K562 (cell line): ENCODE measurements around the gene TBC1D1. TPM values are rescaled to one million over a fixed set of nuclear protein-coding genes. Genes with fewer than 3 reads are reported as not detected.

Source experiments
- ATAC-seq: fragments of 200-7000 bp; cut with Tn5 transposase; 3 replicates; pipeline ENCODE4 v1.9.1; 2020; ENCODE audit warnings: moderate library complexity
- BruUV-seq: library from RNA; stranded (reverse); fragments of 400-500 nt; replicated peaks from 2 replicates; lab custom pipeline; 2021; lab: Mats Ljungman, UMichigan
- CTCF ChIA-PET: fragments of 300-600 bp; formaldehyde crosslinking; extraction: SDS; loops from one replicate; lab custom pipeline; 2021; ENCODE audit warnings: low intra/inter-chr PET ratio; lab: Yijun Ruan, JAX
- POLR2A ChIA-PET: fragments of 300-600, 350-650 bp; sonication (Branson Sonifier 250); formaldehyde crosslinking; extraction: SDS; loops from one replicate; lab custom pipeline; 2021; ENCODE audit warnings: antibody characterized with exemption, inconsistent platforms; lab: Yijun Ruan, JAX
- DNase-seq, 4 experiments: peaks; one replicate each; pipeline versions ENCODE4 v3.0.0 to v3.0.0-alpha.2; 2011 to 2018; ENCODE audit warnings: low spot score in 3 of 4, mixed read lengths in 3 of 4; ENCODE audit errors: extremely low read depth in 1 of 4
- FAIRE-seq: peaks from 2 replicates; lab custom pipeline; 2011; peaks lifted over from hg19 to GRCh38; lab: Jason Lieb, UNC
- H2AFZ ChIP-seq: 2 replicates; pipeline ENCODE4 v1.6.0; 2011; ENCODE audit warnings: low read depth, low read length, control low read depth, inconsistent platforms
- H3K27ac ChIP-seq: fragments of 200-600 bp; 3 replicates; pipeline ENCODE4 v1.8.0; 2011; ENCODE audit warnings: low read depth, mild to moderate bottlenecking, control low read depth, inconsistent platforms, low read length, moderate library complexity, mixed read lengths; ENCODE audit errors: extremely low read depth
- H3K27me3 ChIP-seq, 2 experiments: fragments of 300-600 bp in 1 of 2; 2 replicates in 1 of 2; 3 replicates in 1 of 2; pipeline versions ENCODE4 v1.6.0 to v1.8.0; 2011; ENCODE audit warnings: inconsistent platforms in 2 of 2, low read length in 2 of 2, mild to moderate bottlenecking in 1 of 2, mixed read lengths in 1 of 2, moderate library complexity in 1 of 2; ENCODE audit not compliant: control insufficient read depth in 2 of 2, insufficient read depth in 2 of 2
- H3K36me3 ChIP-seq: fragments of 300-600 bp; 3 replicates; pipeline ENCODE4 v1.8.0; 2011; ENCODE audit warnings: mild to moderate bottlenecking, low read length, inconsistent platforms; ENCODE audit not compliant: control insufficient read depth, insufficient read depth
- H3K4me1 ChIP-seq, 2 experiments: fragments of 200-600 bp in 1 of 2; replicated peaks in 1 of 2; 2 replicates in 1 of 2; 3 replicates in 1 of 2; pipeline versions ENCODE4 v1.5.1 to v1.8.0; 2011; ENCODE audit warnings: inconsistent platforms in 2 of 2, low read length in 2 of 2, mild to moderate bottlenecking in 1 of 2, mixed read lengths in 1 of 2, moderate library complexity in 1 of 2; ENCODE audit not compliant: control insufficient read depth in 2 of 2, insufficient read depth in 2 of 2
- H3K4me2 ChIP-seq: 2 replicates; pipeline ENCODE4 v1.6.1; 2011; ENCODE audit warnings: low read length, control low read depth, inconsistent platforms, mixed read lengths; ENCODE audit not compliant: insufficient read depth
- H3K4me3 ChIP-seq: fragments of 200-600 bp; sonication (generic), shearing (Covaris generic); 2 replicates; pipeline ENCODE4 v1.5.1; 2016; ENCODE audit warnings: control low read depth, inconsistent platforms
- H3K79me2 ChIP-seq: fragments of 200-600 bp; 3 replicates; pipeline ENCODE4 v1.8.0; 2011; ENCODE audit warnings: low read length, inconsistent platforms; ENCODE audit not compliant: control insufficient read depth, insufficient read depth
- H3K9ac ChIP-seq, 2 experiments: 2 replicates each; pipeline versions ENCODE4 v1.6.0 to v1.6.1; 2011; ENCODE audit warnings: low read depth in 2 of 2, low read length in 2 of 2, control low read depth in 1 of 2, inconsistent platforms in 1 of 2, mild to moderate bottlenecking in 1 of 2, mixed read lengths in 1 of 2; ENCODE audit not compliant: insufficient read depth in 1 of 2
- H3K9me1 ChIP-seq: one replicate; pipeline ENCODE4 v1.6.0; 2011; ENCODE audit warnings: inconsistent platforms, mild to moderate bottlenecking, low read length, moderate library complexity; ENCODE audit not compliant: control insufficient read depth, insufficient read depth
- H3K9me3 ChIP-seq: replicated peaks from 2 replicates; pipeline ENCODE4 v1.5.1; 2011; ENCODE audit warnings: low read depth, low read length, inconsistent platforms; ENCODE audit not compliant: control insufficient read depth, insufficient read depth
- H4K20me1 ChIP-seq: replicated peaks from 2 replicates; pipeline ENCODE4 v1.6.1; 2011; ENCODE audit warnings: low read length, inconsistent platforms, mixed read lengths; ENCODE audit not compliant: control insufficient read depth, insufficient read depth
- PBX2 ChIP-seq, 2 experiments: IDR thresholded peaks in 1 of 2; conservative IDR thresholded peaks in 1 of 2; 2 replicates each; pipeline ENCODE4 v1.6.1; 2016; ENCODE audit warnings: low read depth in 2 of 2, mild to moderate bottlenecking in 1 of 2, missing compliant biosample characterization in 1 of 2, missing genetic modification characterization in 1 of 2, moderate library complexity in 1 of 2
- WGBS: fragments of 100-300 bp; shearing (Covaris generic); methylation state at CpG from one replicate; pipeline ENCODE4 v1.1.6; 2016; ENCODE audit warnings: low coverage, mixed read lengths; ENCODE audit not compliant: insufficient coverage; ENCODE audit errors: missing lambda C conversion rate; 5-methylcytosine and 5-hydroxymethylcytosine counted together
- in situ Hi-C: fragments of 300-500 bp; cut with MboI; formaldehyde crosslinking; loops from 4 replicates; pipeline ENCODE4 v1.15.0; 2018; ENCODE audit warnings: inconsistent platforms, mixed read lengths
- intact Hi-C: fragments of 100-400 bp; cut with micrococcal nuclease; formaldehyde crosslinking; loops from 2 replicates; pipeline ENCODE4 v1.14.2; 2022
- polyA plus RNA-seq, 8 experiments: library from polyadenylated mRNA; depleted of rRNA in 4 of 8; stranded (reverse) in 5 of 8; unstranded in 3 of 8; fragments of >200 nt; fragmentation: Nextera tagmentation in 2 of 8; fragmentation: Illumina TruSeq in 1 of 8; extraction: Ambion mirVana in 2 of 8; extraction: Trizol in 1 of 8; gene quantifications; 2 replicates each; pipeline versions ENCODE4 v1.2.1 to v1.2.3, GENCODE V29; 2011 to 2014; ENCODE audit warnings: inconsistent platforms in 1 of 8, missing spikeins in 1 of 8
- total RNA-seq, 7 experiments: library from RNA; depleted of rRNA in 6 of 7; stranded (reverse); fragments of >200 nt in 6 of 7; fragmentation: Illumina TruSeq in 2 of 7; extraction: Trizol in 2 of 7; gene quantifications; 2 replicates each; pipeline versions ENCODE4 v1.2.1 to v1.2.3, GENCODE V29; 2011 to 2021; ENCODE audit warnings: low replicate concordance in 1 of 7
- TF ChIP-seq, protein P1 (sequence below): fragments of 450-650 bp; formaldehyde crosslinking; IDR thresholded peaks from 2 replicates; pipeline ENCODE4 v1.4.0; 2022; ENCODE audit warnings: mild to moderate bottlenecking, moderate library complexity

TBC1D1 gene
- total and polyA plus RNA-seq, 9 of the 15 experiments (the other 6 are each of a cell fraction or from before 2014, with no cell fraction given) = 0.59 to 14.2 (median 8.8) TPM

DNA sequence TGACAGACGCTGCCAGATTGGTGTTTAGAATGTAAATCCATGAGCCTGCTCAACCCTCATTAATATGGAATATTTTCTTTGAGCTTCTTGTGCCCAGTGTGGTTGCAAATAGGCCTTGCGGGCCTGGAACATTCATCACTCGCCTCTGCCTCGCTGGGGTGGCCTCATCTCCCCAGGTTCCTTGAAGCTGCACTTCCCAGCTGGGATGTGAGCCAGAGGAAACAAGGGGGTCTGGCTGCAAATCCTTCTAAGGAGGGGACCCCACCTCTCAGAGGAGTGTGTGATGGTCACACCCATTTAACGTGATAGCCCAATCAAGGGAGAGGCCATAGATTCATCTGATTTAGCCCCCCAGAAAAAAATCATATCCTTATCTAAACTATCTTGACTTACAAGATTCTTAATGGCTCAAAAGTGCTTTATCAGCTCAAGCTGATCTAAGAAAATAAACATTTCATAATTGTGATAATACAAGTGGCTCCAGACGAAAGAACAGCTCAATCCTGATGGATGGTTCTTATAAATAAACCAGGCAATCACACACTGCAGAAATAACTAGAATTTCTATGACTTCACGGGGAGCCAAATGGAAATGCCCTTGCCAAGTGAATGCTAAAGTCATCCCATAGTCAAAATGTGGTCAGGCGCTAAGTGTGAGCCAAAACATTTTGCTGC lies 259.2 kb downstream of the TBC1D1 start:
- H3K4me1 ChIP-seq = peaks cover 0 to 5% of the 10 kb centered on the region in 2 experiments; a peak in 2 of 5 replicates
- no peak overlapping the region for H2AFZ ChIP-seq
- peaks cover 10 to 17% of the 10 kb centered on the region in 2 experiments; a peak in 3 of 5 replicates for H3K27me3 ChIP-seq
- H3K9ac ChIP-seq = no peak overlapping the region
- WGBS = 9% methylated on average over 8 of the region's 8 CpGs
- no peaks in the 10 kb centered on the region for H3K36me3 ChIP-seq
- intact Hi-C loops (no loop called here), in situ Hi-C loops (no loop called here)
- TF ChIP-seq, protein P1, sequence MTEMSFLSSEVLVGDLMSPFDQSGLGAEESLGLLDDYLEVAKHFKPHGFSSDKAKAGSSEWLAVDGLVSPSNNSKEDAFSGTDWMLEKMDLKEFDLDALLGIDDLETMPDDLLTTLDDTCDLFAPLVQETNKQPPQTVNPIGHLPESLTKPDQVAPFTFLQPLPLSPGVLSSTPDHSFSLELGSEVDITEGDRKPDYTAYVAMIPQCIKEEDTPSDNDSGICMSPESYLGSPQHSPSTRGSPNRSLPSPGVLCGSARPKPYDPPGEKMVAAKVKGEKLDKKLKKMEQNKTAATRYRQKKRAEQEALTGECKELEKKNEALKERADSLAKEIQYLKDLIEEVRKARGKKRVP (CRISPR knock-in tag) = no peak
- no peak for TF ChIP-seq PBX2 (CRISPR knock-in tag; IDR thresholded peaks at IDR 0.05; ENCODE audit: low read depth)
- TF ChIP-seq PBX2 (tag; conservative IDR thresholded peaks at IDR 0.05; ENCODE audit: low read depth) = 0 out of 2 replicates have a peak, but pooled peaks have one; percentile 0
- H3K9me1 ChIP-seq = no peaks in the 10 kb centered on the region
- no peak for ATAC-seq
- ChIA-PET CTCF (no interaction called here), POLR2A (interaction anchor here (0.6 to 1.0 kb wide), 2 partner anchors 27 to 30 kb away, joined by 3 read pairs; no protein-coding TSS in a partner anchor)
- FAIRE-seq = no peak
- no peaks in the 10 kb centered on the region for H4K20me1 ChIP-seq
- no TSS peak for BruUV-seq
- no peak for DNase-seq
- H3K4me3 ChIP-seq = no peak overlapping the region
- H3K27ac ChIP-seq = no peak overlapping the region
- no peaks in the 10 kb centered on the region for H3K9me3 ChIP-seq
- no peaks in the 10 kb centered on the region for H3K79me2 ChIP-seq
- H3K4me2 ChIP-seq = no peak overlapping the region
